HL-60 (cell line): ENCODE data around the gene TPP1.

Experiments used
- DNase-seq, 2 experiments: peaks; one replicate each; pipeline ENCODE4 v3.0.0-alpha.2; 2010 to 2020; ENCODE audit warnings: low read depth in 1 of 2, low spot score in 1 of 2
- H3K27ac ChIP-seq: fragments of 250-450 bp; sonication (Bioruptor Pico); replicated peaks from 2 replicates; pipeline ENCODE4 v1.5.1; 2020; ENCODE audit warnings: mild to moderate bottlenecking, moderate library complexity
- H3K27me3 ChIP-seq: fragments of 250-450 bp; sonication (Bioruptor Pico); 2 replicates; pipeline ENCODE4 v1.5.1; 2021; ENCODE audit warnings: mild to moderate bottlenecking, moderate library complexity; ENCODE audit not compliant: insufficient read depth, poor library complexity, severe bottlenecking
- H3K4me3 ChIP-seq: replicated peaks from 2 replicates; pipeline ENCODE4 v1.5.1; 2011; ENCODE audit warnings: mild to moderate bottlenecking, control low read depth, low read length; ENCODE audit not compliant: insufficient read depth
- CTCF ChIP-seq: IDR thresholded peaks from one replicate; pipeline ENCODE4 v1.5.1; 2011; ENCODE audit warnings: low read length, control low read depth, inconsistent platforms; ENCODE audit not compliant: insufficient read depth
- GABPA ChIP-seq: IDR thresholded peaks from 2 replicates; pipeline ENCODE4 v1.6.1; 2012; ENCODE audit warnings: low read depth
- POLR2AphosphoS5 ChIP-seq: IDR thresholded peaks from 2 replicates; pipeline ENCODE4 v1.6.1; 2012; ENCODE audit warnings: low read depth
- REST ChIP-seq: IDR thresholded peaks from 2 replicates; pipeline ENCODE4 v1.6.1; 2012; ENCODE audit warnings: low read depth; ENCODE audit not compliant: insufficient replicate concordance
- SPI1 ChIP-seq: IDR thresholded peaks from 2 replicates; pipeline ENCODE4 v1.6.1; 2012; ENCODE audit warnings: low read depth, mild to moderate bottlenecking, borderline replicate concordance

Gene TPP1

GRCh38 chr11:6601041-6601461 lies 18.2 kb downstream of the TPP1 start:
- TF ChIP-seq SPI1 (no peak), GABPA (no peak), POLR2AphosphoS5 (no peak), CTCF (no peak), REST (no peak)
- no peak overlapping the region for H3K27ac ChIP-seq
- DNase-seq, result no peak
- no peaks in the 10 kb centered on the region for H3K27me3 ChIP-seq
- H3K4me3 ChIP-seq, result no peak overlapping the region

- Histone ChIP-seq H3K27ac (no peak overlapping the region), H3K4me3 (no peak overlapping the region), H3K27me3 (no peaks in the 10 kb centered on the region)
- TF ChIP-seq CTCF (no peak), REST (no peak), GABPA (no peak), SPI1 (no peak), POLR2AphosphoS5 (no peak)
- DNase-seq, result no peak
Measured at GRCh38 chr11:6599881-6600390, 19.3 kb downstream of the TPP1 start.

GRCh38 chr11:6599449-6599848 lies 19.8 kb downstream of the TPP1 start:
- TF ChIP-seq GABPA (no peak), POLR2AphosphoS5 (no peak), CTCF (no peak)
- H3K4me3 ChIP-seq, result no peak overlapping the region
- H3K27ac ChIP-seq, result no peak overlapping the region
- no peak for DNase-seq
- H3K27me3 ChIP-seq, result no peaks in the 10 kb centered on the region

- H3K27ac ChIP-seq, result no peak overlapping the region
- no peak for DNase-seq
- no peaks in the 10 kb centered on the region for H3K27me3 ChIP-seq
- no peak overlapping the region for H3K4me3 ChIP-seq
- TF ChIP-seq REST (no peak), GABPA (no peak), SPI1 (no peak), CTCF (no peak), POLR2AphosphoS5 (no peak)
Measured at GRCh38 chr11:6598555-6598954, 20.7 kb downstream of the TPP1 start.
